ENCODE measurements around the gene DOCK3.

The DOCK3 gene

GRCh38 chr3:50635066-50635465 lies 39.7 kb upstream of the DOCK3 start:
- Histone ChIP-seq H3K36me3 (ENCODE audit: control insufficient read depth, insufficient read depth, low read length) (peaks cover under 1% of the 10 kb centered on the region), H3K9me3 (ENCODE audit: control insufficient read depth, low read length) (no peaks in the 10 kb centered on the region), H3K27me3 (ENCODE audit: control insufficient read depth, insufficient read depth, low read length, poor library complexity, severe bottlenecking) (no peaks in the 10 kb centered on the region), H3K4me3 (ENCODE audit: insufficient read depth, low read depth, low read length) (no peak overlapping the region), H3K4me1 (ENCODE audit: control insufficient read depth, insufficient read depth, low read length) (peaks cover 14% of the 10 kb centered on the region), H3K27ac (ENCODE audit: insufficient read depth, low read depth, low read length, poor library complexity, severe bottlenecking) (no peak overlapping the region)

DNA sequence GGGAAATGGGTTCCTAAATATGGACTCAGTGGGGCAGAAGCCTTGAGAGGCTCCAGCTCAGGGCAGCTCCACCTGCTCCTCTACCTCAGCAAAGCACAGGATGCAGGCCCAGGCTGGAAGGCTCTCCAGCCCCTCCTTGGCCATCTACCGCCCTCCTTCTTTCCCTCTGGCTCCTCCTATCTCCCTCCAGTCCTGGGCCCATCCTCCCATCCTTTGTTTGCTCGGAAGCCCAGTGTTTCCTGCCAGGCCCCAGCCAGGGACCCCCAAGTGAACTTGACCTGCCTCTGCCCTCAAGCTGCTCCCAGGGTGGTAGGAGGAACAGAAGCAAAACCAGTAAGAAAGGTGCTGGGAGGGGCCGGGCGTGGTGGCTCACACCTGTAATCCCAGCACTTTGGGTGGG lies 37.7 kb upstream of the DOCK3 start:
- H3K27me3 ChIP-seq (ENCODE audit: control insufficient read depth, insufficient read depth, low read length, poor library complexity, severe bottlenecking), result no peaks in the 10 kb centered on the region
- 68 to 79% methylated on average over 4 of the region's 4 CpGs for WGBS, 2 experiments
- H3K4me1 ChIP-seq (ENCODE audit: control insufficient read depth, insufficient read depth, low read length), result peaks cover 14% of the 10 kb centered on the region
- H3K9me3 ChIP-seq (ENCODE audit: control insufficient read depth, low read length), result no peaks in the 10 kb centered on the region
- H3K4me3 ChIP-seq (ENCODE audit: insufficient read depth, low read depth, low read length), result no peak overlapping the region
- peaks cover 12% of the 10 kb centered on the region for H3K36me3 ChIP-seq (ENCODE audit: control insufficient read depth, insufficient read depth, low read length)
- no peak overlapping the region for H3K27ac ChIP-seq (ENCODE audit: insufficient read depth, low read depth, low read length, poor library complexity, severe bottlenecking)

GRCh38 chr3:50637945-50638344 lies 36.8 kb upstream of the DOCK3 start:
- H3K4me1 ChIP-seq (ENCODE audit: control insufficient read depth, insufficient read depth, low read length), result peaks cover 14% of the 10 kb centered on the region
- peaks cover 13% of the 10 kb centered on the region for H3K36me3 ChIP-seq (ENCODE audit: control insufficient read depth, insufficient read depth, low read length)
- H3K9me3 ChIP-seq (ENCODE audit: control insufficient read depth, low read length), result no peaks in the 10 kb centered on the region
- no peak overlapping the region for H3K27ac ChIP-seq (ENCODE audit: insufficient read depth, low read depth, low read length, poor library complexity, severe bottlenecking)
- no peaks in the 10 kb centered on the region for H3K27me3 ChIP-seq (ENCODE audit: control insufficient read depth, insufficient read depth, low read length, poor library complexity, severe bottlenecking)
- H3K4me3 ChIP-seq (ENCODE audit: insufficient read depth, low read depth, low read length), result no peak overlapping the region
- WGBS, 2 experiments, result 84 to 85% methylated on average over 3 of the region's 3 CpGs

DNA sequence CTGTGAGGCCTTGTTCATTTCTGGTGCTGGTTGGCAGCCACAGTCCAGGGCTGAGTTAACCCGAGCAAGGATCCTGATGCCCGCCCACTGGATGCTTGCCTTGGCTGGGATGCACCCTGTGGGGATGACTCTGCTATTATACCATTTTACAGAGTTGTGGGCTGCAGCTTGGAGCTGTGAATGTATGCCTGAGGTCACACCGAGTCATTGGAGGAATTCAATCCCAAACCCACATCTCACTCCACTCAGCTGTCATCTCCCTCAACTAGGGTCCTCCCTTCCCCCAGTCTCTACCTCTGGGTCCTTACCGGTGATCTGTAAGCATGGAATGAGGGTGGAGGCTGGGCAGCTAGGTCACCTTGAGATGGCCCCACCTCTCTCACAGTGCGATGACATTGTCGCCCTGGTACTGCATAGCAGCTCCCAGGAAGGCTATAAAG lies 35.7 kb upstream of the DOCK3 start:
- Histone ChIP-seq H3K9me3 (ENCODE audit: control insufficient read depth, low read length) (no peaks in the 10 kb centered on the region), H3K27me3 (ENCODE audit: control insufficient read depth, insufficient read depth, low read length, poor library complexity, severe bottlenecking) (no peaks in the 10 kb centered on the region), H3K36me3 (ENCODE audit: control insufficient read depth, insufficient read depth, low read length) (peaks cover 13% of the 10 kb centered on the region), H3K4me3 (ENCODE audit: insufficient read depth, low read depth, low read length) (no peak overlapping the region), H3K4me1 (ENCODE audit: control insufficient read depth, insufficient read depth, low read length) (peaks cover 14% of the 10 kb centered on the region), H3K27ac (ENCODE audit: insufficient read depth, low read depth, low read length, poor library complexity, severe bottlenecking) (no peak overlapping the region)
- 88 to 90% methylated on average over 6 of the region's 6 CpGs for WGBS, 2 experiments

- 67 to 81% methylated on average over 1 of the region's 1 CpG for WGBS, 2 experiments
- H3K27me3 ChIP-seq (ENCODE audit: control insufficient read depth, insufficient read depth, low read length, poor library complexity, severe bottlenecking), result no peaks in the 10 kb centered on the region
- peaks cover 12% of the 10 kb centered on the region for H3K4me1 ChIP-seq (ENCODE audit: control insufficient read depth, insufficient read depth, low read length)
- no peak overlapping the region for H3K27ac ChIP-seq (ENCODE audit: insufficient read depth, low read depth, low read length, poor library complexity, severe bottlenecking)
- no peak overlapping the region for H3K4me3 ChIP-seq (ENCODE audit: insufficient read depth, low read depth, low read length)
- H3K36me3 ChIP-seq (ENCODE audit: control insufficient read depth, insufficient read depth, low read length), result peaks cover 18% of the 10 kb centered on the region
- H3K9me3 ChIP-seq (ENCODE audit: control insufficient read depth, low read length), result no peaks in the 10 kb centered on the region
Observed at GRCh38 chr3:50642382-50642781, 32.3 kb upstream of the DOCK3 start.

DNA sequence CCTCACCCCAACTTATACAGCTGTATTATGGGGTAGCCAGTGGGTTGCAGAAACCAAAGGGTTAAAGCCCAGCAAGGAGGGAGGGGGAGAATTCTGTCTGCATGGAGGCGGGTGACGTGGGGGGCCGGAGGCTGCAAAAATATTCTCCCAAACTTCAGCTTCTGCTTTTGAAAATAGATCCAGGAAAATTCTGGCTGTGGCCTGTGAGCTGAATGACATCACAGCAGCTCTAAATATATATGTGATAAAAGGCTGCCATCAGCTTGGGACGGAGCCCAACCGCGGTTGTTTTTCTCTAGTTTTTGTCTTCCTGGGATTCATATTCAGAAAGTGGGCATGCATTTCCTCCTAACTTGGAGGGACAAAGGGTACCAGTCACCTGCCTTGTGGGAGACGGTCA lies 30.2 kb upstream of the DOCK3 start:
- peaks cover 18% of the 10 kb centered on the region for H3K36me3 ChIP-seq (ENCODE audit: control insufficient read depth, insufficient read depth, low read length)
- no peak overlapping the region for H3K4me3 ChIP-seq (ENCODE audit: insufficient read depth, low read depth, low read length)
- no peak overlapping the region for H3K27ac ChIP-seq (ENCODE audit: insufficient read depth, low read depth, low read length, poor library complexity, severe bottlenecking)
- H3K27me3 ChIP-seq (ENCODE audit: control insufficient read depth, insufficient read depth, low read length, poor library complexity, severe bottlenecking), result no peaks in the 10 kb centered on the region
- 87 to 93% methylated on average over 7 of the region's 7 CpGs for WGBS, 2 experiments
- peaks cover 5% of the 10 kb centered on the region for H3K4me1 ChIP-seq (ENCODE audit: control insufficient read depth, insufficient read depth, low read length)
- H3K9me3 ChIP-seq (ENCODE audit: control insufficient read depth, low read length), result no peaks in the 10 kb centered on the region

DNA sequence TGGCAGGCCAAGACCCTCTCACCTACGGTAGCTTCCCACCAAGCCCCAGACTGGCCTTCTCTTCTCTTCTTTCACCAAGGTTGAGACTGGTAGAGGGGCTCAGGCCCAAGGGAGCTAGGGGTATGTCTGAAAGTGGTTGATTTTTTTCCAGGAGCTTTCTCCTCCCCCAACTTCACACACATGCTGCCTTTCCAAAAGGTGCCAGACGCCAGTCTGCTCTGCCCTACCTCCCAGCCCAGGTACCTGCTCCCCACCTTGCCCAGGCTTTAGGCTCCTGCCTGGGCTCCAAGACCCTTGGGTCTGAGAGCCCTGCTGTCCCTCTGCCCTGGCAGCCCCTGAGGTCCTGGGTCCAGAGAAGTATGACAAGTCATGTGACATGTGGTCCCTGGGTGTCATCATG lies 29.3 kb upstream of the DOCK3 start:
- H3K9me3 ChIP-seq (ENCODE audit: control insufficient read depth, low read length), result no peaks in the 10 kb centered on the region
- no peaks in the 10 kb centered on the region for H3K27me3 ChIP-seq (ENCODE audit: control insufficient read depth, insufficient read depth, low read length, poor library complexity, severe bottlenecking)
- peaks cover 5% of the 10 kb centered on the region for H3K4me1 ChIP-seq (ENCODE audit: control insufficient read depth, insufficient read depth, low read length)
- WGBS, 2 experiments, result 95 to 97% methylated on average over 2 of the region's 2 CpGs
- no peak overlapping the region for H3K27ac ChIP-seq (ENCODE audit: insufficient read depth, low read depth, low read length, poor library complexity, severe bottlenecking)
- H3K4me3 ChIP-seq (ENCODE audit: insufficient read depth, low read depth, low read length), result no peak overlapping the region
- H3K36me3 ChIP-seq (ENCODE audit: control insufficient read depth, insufficient read depth, low read length), result peaks cover 14% of the 10 kb centered on the region

DNA sequence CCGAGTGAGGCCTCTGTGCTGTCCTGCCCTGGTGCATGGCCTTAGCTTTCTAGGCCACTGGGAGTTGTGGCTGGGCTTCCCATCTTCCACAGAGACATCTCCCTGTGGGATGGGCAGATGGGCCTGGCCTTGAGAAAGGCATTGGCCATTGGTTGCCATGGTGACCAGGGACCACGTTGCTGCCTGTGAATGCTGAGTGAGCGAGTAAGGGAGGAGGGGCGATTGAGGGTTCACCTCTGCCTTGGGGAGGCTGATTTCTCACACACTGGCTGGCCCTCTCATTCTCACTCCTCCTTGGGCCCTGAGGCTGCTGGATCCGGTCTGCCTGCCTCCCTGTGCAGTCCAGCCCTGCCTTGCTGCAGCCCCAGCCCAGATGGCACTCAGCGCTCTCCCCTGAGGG lies 26.4 kb upstream of the DOCK3 start:
- 64 to 71% methylated on average over 6 of the region's 6 CpGs for WGBS, 2 experiments
- peaks cover 5% of the 10 kb centered on the region for H3K36me3 ChIP-seq (ENCODE audit: control insufficient read depth, insufficient read depth, low read length)
- peaks cover 17% of the 10 kb centered on the region for H3K4me1 ChIP-seq (ENCODE audit: control insufficient read depth, insufficient read depth, low read length)
- H3K27me3 ChIP-seq (ENCODE audit: control insufficient read depth, insufficient read depth, low read length, poor library complexity, severe bottlenecking), result no peaks in the 10 kb centered on the region
- H3K9me3 ChIP-seq (ENCODE audit: control insufficient read depth, low read length), result no peaks in the 10 kb centered on the region
- no peak overlapping the region for H3K4me3 ChIP-seq (ENCODE audit: insufficient read depth, low read depth, low read length)
- H3K27ac ChIP-seq (ENCODE audit: insufficient read depth, low read depth, low read length, poor library complexity, severe bottlenecking), result no peak overlapping the region

- Histone ChIP-seq H3K27me3 (ENCODE audit: control insufficient read depth, insufficient read depth, low read length, poor library complexity, severe bottlenecking) (no peaks in the 10 kb centered on the region), H3K27ac (ENCODE audit: insufficient read depth, low read depth, low read length, poor library complexity, severe bottlenecking) (no peak overlapping the region), H3K36me3 (ENCODE audit: control insufficient read depth, insufficient read depth, low read length) (peaks cover 5% of the 10 kb centered on the region), H3K4me3 (ENCODE audit: insufficient read depth, low read depth, low read length) (no peak overlapping the region), H3K4me1 (ENCODE audit: control insufficient read depth, insufficient read depth, low read length) (peaks cover 17% of the 10 kb centered on the region), H3K9me3 (ENCODE audit: control insufficient read depth, low read length) (no peaks in the 10 kb centered on the region)
- 91 to 94% methylated on average over 2 of the region's 2 CpGs for WGBS, 2 experiments
Observed at GRCh38 chr3:50648944-50649343, 25.8 kb upstream of the DOCK3 start.

DNA sequence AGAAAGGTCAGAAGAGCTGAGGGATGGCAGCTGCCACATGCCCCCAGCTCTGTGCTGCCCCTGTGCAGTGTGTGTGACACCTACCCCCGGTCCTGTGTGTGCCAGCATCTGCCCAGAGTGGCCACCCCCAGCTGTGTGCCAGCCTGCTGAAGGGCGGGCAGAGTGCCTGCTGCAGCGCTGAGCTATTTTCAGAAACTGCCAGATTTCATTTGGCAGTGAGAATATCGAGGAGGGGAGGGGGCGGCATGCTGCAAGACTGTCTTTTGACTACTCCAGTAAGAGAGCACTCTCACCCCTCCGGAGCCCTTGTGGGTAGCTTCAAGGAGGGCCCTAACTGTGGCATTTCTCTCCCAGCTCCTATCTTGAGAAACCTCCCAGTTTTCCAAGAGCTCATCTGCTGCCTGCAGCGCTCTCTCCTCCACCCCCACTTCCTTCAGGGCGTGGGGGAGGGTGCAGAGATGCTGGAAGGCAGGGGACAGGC lies 25.2 kb upstream of the DOCK3 start:
- H3K4me3 ChIP-seq (ENCODE audit: insufficient read depth, low read depth, low read length), result no peak overlapping the region
- 87 to 89% methylated on average over 8 of the region's 8 CpGs for WGBS, 2 experiments
- no peaks in the 10 kb centered on the region for H3K9me3 ChIP-seq (ENCODE audit: control insufficient read depth, low read length)
- no peak overlapping the region for H3K27ac ChIP-seq (ENCODE audit: insufficient read depth, low read depth, low read length, poor library complexity, severe bottlenecking)
- no peaks in the 10 kb centered on the region for H3K27me3 ChIP-seq (ENCODE audit: control insufficient read depth, insufficient read depth, low read length, poor library complexity, severe bottlenecking)
- peaks cover 17% of the 10 kb centered on the region for H3K4me1 ChIP-seq (ENCODE audit: control insufficient read depth, insufficient read depth, low read length)
- H3K36me3 ChIP-seq (ENCODE audit: control insufficient read depth, insufficient read depth, low read length), result peaks cover 5% of the 10 kb centered on the region

GRCh38 chr3:50650018-50650417 lies 24.7 kb upstream of the DOCK3 start:
- Histone ChIP-seq H3K9me3 (ENCODE audit: control insufficient read depth, low read length) (no peaks in the 10 kb centered on the region), H3K27ac (ENCODE audit: insufficient read depth, low read depth, low read length, poor library complexity, severe bottlenecking) (no peak overlapping the region), H3K4me1 (ENCODE audit: control insufficient read depth, insufficient read depth, low read length) (peaks cover 17% of the 10 kb centered on the region), H3K36me3 (ENCODE audit: control insufficient read depth, insufficient read depth, low read length) (peaks cover 5% of the 10 kb centered on the region), H3K4me3 (ENCODE audit: insufficient read depth, low read depth, low read length) (no peak overlapping the region), H3K27me3 (ENCODE audit: control insufficient read depth, insufficient read depth, low read length, poor library complexity, severe bottlenecking) (no peaks in the 10 kb centered on the region)
- WGBS, 2 experiments, result 86% methylated on average over 1 of the region's 1 CpG; no CpG with 5 or more reads in 1 of the 2 experiments
